Stimulated activated CD4-positive, alpha-beta T cell treated with anti-CD3 and anti-CD28 coated beads, Interleukin-1b, Interleukin-23, amount 100 ng/mL, for 24 hours (primary cell): ENCODE data around the gene TMEM41A.
"Not testable (repeated sequence)": the region's sequence is repeated elsewhere in the genome, so short reads cannot be mapped to it uniquely, and the experiment has no call there.

Experiments used
- DNase-seq, 4 experiments: peaks; one replicate each; pipeline ENCODE4 v3.0.0-alpha.2; 2020; ENCODE audit warnings: low read depth in 4 of 4, low spot score in 1 of 4

The TMEM41A gene

DNA sequence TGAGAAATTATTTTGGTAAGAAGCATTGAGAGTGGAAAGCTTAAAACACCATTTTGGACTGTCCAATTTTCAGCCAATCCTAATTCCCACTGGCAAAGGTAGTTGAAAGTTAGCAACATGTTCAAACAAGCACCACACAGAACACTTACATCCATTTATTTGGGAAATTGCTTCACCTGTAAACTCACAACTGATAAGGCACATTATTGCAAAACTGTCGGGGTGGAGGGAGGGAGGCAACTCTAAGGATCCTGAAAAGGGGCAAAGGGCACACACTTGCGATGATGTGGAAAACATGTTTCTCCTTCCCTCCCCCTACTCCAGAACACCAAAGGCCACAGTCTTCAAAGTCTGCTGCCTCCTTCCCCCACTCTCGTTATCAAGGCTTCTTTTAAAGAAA is 9.4 kb downstream of the TMEM41A start:
- DNase-seq, result no peak

DNA sequence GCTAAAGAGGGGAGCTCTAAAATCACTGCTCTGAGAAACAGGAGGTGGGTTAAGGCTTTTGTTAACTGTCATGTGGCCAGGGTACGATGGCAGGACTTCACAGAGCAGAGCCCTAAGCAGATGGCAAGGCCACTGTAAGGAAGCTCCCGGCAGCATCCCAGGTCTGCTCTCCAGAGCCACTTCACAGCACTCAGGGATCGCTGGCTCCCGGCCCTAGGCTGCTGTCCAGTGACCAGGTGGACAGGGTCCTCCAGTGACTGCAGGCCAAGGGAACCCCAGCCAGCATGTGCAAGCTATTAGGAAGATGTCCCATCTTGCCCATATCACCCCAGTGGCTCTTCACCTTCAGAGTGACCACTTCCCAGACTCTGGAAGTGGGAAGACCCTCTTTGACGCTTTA is 10.4 kb downstream of the TMEM41A start:
- DNase-seq, result no peak

DNA sequence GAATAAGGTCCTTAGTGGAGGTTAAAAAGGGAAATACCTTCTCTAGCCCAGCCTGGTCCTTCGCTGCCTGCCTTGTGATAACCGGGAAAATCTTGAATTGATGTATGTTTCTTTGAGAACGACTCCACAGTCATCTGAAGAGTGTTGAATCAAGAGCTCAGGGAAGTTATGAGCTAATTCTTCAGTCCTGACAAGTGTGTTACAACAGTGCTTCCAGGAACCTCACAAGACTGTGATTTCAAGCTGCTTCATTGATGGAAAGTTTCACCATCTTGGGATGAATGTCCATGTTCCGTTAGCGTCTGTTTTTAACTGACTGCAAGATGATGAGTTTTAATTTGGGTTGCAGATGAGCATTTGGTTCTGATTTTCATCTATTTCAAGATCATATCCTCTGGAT is 12.4 kb downstream of the TMEM41A start:
- no peak for DNase-seq

DNA sequence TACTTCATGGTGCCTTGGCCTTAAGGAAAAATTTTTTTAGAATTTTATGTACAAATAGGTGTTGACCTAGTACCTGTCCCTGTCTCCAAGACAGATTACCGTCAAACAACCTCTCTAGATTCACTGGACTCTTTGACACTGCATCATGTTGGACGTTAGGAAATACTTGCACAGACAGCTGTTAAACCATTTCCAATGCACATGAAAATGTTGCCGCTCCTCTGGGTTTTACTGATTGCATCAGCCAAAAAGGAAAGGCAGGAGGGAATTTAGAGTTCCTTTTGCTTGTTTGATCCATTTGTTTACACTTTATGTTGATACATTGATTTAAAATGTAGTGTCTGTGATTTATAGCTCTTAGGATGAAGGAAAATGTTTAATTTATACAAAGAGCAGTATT is 14.5 kb downstream of the TMEM41A start:
- no peak for DNase-seq

DNA sequence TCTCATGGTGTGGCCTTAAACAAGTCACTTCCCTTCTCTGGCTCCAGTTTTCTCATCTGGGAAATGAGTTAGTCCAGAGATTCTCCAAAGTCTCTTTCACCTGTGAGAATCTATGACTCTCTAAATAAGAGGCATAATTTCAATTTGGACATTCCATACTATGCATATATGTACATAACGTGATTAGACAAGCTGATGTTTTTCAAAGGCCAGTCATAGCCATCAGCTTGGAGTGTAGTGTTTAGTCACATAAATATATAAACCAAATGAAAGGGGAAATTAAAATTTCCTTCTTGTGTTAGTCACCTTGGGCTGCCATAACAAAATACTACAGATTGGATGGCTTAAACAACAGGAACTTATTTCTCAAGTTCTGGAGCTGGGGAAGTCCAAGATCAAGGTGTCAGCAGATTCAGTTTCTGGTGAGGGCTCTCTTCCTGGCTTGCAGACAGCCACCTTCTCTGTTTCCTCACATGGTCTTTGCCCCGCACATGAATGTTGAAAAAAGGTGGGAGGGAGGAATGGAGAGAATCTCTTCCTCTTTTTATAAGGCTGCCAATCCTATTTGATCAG is 19.4 kb downstream of the TMEM41A start:
- no peak for DNase-seq

DNA sequence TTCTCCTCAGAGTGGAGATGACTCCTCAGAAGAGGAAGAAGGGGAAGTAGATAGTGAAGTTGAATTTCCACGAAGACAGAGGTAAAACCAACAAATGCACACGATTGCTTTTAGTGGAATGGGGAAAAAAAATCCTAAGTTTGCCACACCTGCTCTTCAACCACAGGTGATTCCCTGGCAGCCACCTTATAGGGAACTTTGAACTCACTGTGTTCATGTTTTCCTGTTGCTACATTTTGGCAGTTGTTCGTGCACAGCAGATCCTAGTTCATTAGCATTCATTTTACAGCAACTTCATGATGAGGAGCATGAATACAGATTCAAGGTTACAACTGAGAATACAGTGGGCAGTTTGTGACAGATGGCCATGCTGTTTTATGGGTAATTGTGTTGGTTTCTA is 21.5 kb downstream of the TMEM41A start:
- DNase-seq, result no peak

DNA sequence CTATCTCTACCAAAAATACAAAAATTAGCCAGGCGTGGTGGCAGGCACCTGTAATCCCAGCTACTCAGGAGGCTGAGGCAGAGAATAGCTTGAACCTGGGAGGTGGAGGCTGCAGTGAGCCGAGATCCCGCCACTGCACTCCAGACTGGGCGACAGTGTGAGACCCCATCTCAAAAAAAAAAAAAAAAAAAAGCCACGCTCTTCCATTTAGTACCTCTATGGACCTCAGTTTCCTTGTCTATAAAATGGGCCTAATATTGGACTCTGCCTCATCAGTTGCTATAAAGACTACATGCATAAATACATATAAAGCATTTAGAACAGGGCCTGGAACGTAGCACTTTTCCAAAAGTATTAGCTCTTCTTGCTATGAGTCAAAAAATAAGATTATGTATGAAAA is 23.9 kb downstream of the TMEM41A start:
- DNase-seq, result not testable (repeated sequence)

DNA sequence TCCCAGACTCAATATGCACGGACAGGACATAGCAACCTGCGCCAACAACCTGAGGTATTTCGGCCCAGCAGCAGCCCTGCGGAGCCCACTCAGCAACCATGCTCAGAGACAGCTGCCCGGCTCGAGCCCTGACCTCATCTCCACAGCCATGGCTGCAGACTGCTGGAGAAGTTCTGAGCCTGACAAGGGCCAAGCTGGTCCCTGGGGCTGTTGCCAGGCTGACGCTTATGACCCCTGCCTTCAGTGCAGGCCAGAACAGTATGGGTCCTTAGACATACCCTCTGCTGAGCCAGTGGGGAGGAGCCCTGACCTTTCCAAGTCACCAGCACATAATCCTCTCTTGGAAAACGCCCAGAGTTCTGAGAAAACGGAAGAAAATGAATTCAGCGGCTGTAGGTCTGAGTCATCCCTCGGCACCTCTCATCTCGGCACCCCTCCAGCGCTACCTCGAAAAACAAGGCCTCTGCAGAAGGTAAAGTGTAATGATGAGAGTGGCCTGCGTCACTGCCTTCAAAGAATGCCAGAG is 25.5 kb downstream of the TMEM41A start:
- no peak for DNase-seq

DNA sequence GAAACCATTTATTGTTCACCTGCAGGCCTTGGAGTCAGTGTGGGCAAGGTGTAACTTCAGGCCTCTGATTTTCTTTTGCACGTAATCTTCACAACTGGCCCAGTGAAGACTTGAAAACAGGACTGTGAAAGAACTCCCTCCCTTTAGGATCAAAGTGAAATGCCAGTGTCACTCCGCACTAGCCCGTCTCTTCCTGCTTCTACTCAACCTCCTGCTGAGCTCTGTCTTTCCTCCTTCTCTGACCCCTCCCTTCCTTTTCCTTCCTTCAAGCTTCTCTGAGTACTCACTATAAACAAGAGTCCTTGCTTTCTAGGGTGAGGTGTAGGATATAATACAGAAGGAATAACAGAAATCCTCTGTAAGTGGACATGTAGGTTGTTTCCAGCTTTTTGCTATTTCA is 28.5 kb downstream of the TMEM41A start:
- no peak for DNase-seq

DNA sequence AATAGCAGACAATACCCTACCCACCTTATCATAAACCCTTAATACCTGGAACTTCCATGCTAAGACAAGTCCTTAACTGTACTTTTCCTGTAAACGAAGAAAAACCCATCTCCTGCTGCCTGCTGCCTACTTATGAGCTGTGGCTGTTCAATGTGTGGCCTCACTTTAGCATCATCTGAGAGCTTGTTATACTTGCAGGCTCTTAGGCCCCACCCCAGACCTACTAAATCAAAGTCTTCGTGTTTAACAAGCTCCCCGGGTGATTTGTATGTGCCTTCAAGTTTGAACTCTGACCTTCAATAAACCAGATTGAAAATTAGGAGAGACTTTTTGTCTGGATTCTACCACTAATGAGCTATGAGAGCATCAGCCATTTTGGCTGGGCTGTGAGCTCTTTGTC is 29.3 kb downstream of the TMEM41A start:
- DNase-seq, result no peak

DNA sequence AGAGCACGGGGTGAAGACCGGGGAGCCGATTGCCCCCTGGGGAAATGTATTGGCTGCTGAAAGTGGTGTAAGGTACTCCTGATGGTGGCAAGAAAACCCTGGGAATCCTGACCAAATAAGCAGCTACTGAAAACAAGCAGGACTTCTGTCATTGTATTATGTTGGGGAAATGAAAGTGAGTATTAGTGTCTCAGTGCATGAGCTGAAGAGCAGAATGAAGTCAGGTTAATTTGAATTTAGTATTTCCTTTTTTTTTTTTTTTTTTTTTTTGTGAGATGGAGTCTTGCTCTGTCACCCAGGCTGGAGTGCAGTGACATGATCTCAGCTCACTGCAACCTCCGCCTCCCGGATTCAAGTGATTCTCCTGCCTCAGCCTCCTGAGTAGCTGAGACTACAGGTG is 32.7 kb downstream of the TMEM41A start:
- not testable (repeated sequence) for DNase-seq

DNA sequence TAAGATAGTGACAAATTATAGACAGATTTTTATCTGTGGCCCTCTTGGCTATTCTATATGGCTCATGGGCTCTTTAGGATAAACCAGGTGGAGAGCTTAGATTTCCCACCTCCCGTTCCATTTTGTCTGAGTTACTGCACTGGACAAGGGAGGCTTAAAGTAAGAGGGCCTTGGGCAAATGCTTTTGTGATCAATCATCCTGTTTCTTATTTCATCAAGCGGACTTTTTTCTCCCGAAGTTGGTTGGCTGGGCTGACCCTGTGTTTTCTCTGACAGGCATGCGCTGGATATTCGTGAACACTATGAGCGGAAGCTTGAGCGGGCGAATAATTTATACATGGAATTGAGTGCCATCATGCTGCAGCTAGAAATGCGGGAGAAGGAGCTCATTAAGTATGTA is 33.4 kb downstream of the TMEM41A start:
- no peak for DNase-seq

DNA sequence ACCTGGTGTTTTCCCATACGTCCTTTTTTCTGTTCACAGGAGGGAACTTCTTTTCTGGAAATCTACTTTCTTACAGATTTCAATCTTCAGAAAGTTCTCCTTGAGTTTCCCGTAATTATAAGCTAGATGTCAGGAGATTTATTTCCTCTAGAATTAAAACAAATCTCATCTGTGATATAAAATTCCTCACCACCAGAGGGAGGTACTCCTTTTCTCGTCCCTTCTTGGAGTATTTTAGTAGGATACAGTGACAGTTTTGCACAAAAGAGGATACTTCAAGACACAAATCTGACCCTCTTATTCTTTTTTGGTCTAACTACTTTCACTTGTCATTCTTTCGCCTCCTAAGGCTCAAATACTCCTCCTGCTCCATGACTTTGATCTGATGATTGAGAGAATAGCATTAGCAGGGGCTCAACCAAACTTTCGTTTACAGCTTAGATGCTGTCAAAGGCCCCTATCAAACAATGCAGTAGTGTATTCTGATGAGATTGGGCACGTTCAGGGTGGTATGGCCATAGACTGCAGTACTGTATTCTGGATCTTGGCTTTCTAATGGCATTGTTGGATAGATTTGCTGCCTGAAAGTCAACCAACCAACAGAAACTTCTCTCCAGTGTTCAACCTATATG is 38.0 kb downstream of the TMEM41A start:
- no peak for DNase-seq

DNA sequence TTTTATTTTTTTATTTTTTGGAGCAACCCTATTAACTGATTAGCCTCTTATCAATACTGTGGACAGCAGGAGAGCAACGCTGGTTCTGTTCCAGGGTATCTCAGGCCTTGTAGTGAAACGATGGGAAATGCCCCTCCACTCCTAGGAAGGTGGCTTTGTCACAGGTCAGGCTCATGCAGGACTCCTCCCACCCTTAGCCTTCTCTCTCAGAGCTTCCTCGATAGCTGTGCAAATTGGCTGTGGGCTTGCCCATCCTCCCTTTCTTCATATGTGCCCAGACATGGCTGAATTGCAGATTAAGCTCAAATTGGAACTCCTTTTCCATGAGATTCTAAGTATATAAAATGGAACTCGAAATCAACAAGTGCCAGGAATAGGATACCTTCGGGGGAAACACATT is 38.5 kb downstream of the TMEM41A start:
- no peak for DNase-seq

DNA sequence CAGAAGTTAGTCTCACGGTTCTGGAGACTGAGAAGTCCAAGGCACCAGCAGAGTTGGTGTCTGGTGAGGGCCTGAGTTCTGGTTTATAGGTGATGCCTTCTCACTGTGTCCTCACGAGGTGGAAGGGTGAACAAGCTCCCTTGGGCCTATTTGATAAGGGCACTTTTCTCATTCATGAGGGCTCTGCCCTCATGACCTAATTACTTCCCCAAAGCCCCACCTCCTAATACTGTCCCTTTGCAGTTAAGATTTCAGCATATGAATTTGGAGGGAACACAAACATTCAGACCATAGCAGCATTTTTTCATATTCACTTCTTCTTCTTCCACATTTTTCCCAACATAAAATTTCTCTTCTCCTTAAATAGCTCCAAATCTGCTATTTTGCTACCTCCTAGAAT is 41.5 kb downstream of the TMEM41A start:
- DNase-seq, result no peak

DNA sequence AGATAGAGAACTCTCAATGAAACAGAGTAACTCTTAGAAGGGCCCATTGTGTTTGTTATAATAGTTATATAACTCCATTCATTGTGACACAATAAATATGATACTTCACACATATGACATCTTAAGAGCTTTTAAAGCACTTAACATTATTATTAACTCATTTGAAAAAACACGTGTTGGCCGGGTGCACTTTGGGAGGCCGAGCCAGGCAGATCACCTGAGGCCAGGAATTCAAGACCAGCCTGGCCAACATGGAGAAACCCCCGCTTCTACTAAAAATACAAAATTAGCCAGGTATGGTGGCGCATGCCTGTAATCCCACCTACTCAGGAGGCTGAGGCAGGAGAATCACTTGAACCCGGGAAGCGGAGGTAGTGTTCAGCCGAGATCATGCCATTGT is 47.4 kb downstream of the TMEM41A start:
- DNase-seq, result not testable (repeated sequence)

DNA sequence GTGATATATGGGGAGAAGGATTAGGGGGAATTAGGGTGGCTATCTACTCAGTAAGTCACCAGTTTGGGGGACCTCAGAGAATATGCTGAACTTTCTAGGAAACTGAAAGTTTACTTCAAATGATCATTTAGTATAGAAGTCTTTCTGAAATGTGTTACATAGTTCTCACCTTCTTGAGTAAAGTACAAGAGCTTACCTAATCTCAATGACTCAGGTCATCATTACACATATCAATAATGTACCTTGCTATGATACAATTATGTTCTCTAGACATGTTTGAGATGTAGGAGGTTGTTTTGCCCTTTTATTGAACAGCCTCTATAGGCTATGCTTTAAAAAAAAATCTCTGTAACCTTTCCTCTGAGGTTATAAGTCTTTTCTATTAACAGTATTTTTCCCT is 50.7 kb downstream of the TMEM41A start:
- DNase-seq, result no peak

DNA sequence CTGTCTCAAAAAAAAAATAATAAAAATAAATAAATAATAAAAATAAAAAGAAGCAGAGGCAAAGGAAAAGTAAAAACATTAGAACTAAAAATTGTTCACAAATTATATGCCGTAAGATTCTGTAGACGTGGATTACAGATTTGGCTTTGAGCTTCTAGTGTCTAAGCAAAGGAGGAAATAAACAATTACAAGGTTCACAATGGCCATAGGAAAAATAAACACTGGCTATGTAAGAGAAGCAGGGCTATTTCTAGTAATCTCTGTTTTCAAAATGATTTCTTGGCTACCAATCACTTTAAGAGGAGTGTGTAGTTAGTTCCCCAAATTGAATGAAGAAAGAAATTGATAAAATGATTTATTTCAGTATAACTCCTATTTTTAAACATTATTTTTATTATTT is 54.5 kb downstream of the TMEM41A start:
- no peak for DNase-seq

DNA sequence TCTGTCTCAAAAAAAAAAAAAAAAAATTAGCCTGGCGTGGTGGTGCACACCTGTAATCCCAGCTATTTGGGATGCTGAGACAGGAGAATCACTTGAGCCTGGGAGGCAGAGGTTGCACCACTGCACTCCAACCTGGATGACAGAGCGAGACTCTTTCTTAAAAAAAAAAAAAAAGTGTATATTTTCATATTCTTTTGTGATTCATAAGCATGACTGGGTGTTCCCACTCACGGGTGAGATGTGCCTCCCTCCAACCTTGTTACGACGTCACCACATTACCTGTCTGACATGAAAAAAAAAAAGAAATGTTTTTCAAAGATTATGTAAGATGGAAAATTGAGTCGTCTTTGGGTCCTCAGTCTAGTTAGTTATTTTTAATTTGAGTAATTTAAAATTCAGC is 56.8 kb downstream of the TMEM41A start:
- DNase-seq, result no peak

DNA sequence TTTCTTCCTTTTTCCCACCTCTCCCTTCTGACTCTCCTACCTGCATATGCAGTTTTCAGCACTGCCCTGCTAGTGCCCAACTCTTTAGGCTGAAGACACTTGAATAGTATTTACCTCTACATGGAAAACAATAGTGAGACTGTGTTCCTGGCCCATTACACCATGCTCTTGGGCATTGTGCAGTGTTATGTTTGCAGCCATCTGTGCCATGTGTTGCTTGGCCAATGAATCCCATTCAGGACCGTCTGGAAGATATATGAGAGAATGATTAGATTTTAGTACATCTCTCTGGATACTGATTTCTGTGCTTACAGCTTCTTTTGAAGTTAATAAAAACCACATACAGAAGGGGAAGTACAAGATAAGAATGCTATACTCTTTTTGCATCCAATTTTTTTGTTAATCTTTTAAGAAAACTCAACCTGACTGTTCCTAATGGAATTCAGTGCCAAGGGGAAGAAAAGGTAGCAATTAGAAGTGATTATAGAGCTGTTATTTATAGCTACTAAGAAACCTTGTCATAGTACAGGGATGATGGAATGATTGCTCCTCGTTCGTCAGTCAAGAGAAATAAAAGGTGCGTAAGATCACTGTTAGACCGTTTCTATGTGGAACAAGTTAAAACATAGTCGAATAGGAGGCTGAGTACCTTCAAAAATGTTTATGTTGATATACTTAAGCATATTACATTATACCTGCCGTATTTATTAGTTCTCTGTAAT is 58.9 kb downstream of the TMEM41A start:
- DNase-seq, result no peak
